ENCODE data around the gene RUNX2.

GRCh38 chr6:45445749-45446549 is 117.8 kb downstream of the RUNX2 start:
- TF ChIP-seq RCOR1 (IDR thresholded peaks at IDR 0.05; ENCODE audit: low read length): no peak
- no peak; the same call in 1 of the 2 replicates for TF ChIP-seq ELF1 (IDR thresholded peaks at IDR 0.05)
- no peak for TF ChIP-seq CTCF (IDR thresholded peaks at IDR 0.05)
- TF ChIP-seq USF2 (IDR thresholded peaks at IDR 0.05; ENCODE audit: borderline replicate concordance, low read depth, low read length): no peak
- no peak for TF ChIP-seq SMC3 (IDR thresholded peaks at IDR 0.05; ENCODE audit: low read depth, low read length)
